ENCODE measurements around the gene VTCN1.

VTCN1 gene

DNA sequence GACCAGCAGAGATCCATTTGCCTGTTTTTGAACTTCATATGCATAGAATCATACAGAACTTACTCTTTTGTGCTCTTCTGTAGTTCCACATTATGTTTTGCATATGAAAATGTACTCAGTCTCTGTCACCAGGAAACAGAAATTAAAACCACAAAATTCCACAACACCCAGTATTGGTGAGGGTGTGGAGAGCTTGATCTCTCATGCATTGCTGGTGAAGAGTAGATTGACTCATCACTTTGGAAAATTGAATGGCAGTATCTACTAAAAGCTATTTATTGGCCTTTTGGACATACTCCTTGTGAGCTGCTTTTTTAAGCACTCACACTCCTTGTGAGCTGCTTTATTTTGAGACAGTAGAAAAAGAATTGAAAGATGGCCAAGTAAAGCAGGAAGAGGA lies 43.3 kb downstream of the VTCN1 start:
- no peak for DNase-seq
- no peak for TF ChIP-seq POLR2A (IDR thresholded peaks at IDR 0.05; ENCODE audit: low read length)

DNA sequence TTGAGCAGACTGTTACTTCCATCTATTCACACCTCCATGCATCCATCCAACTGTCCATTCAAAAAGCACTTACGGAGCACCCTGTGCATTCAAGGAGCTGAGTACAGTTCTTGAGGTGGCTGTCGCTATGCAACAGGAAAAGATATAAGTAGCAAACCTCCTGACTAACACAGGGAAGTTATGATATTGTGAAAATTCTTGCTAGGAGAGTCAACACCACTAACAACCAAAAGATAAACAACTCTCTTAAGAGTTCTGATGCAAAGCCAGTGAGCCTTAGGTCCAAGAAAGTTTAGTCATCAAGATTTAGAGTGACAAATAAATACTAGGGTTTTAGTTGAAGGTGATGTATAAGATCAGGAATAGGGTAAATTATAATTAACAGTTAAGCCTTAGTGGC lies 44.7 kb downstream of the VTCN1 start:
- DNase-seq, result no peak

DNA sequence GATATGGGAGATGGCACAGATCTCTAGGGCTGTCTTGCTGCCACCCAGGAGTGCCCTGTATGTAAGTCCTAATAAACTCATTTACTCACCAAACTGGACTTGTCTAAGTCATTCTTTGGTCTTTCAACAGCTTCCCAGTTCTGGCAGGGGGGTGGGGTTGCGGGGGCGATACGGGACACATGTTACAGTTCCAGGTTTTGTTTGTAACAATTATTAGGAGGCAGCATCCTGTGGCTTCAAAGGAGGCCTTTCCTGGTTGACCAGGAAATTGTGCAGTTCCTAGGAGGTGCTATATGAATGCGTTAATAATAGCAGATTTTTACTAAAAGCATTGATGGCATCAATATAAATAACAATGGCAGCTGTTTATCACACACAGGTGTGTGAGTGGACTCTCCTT lies 46.5 kb downstream of the VTCN1 start:
- DNase-seq, result no peak
- no peak for TF ChIP-seq POLR2A (IDR thresholded peaks at IDR 0.05; ENCODE audit: low read length)
- TF ChIP-seq GATA1 (IDR thresholded peaks at IDR 0.05; ENCODE audit: low read depth, low read length), result no peak

More for the DNA sequence above, 44.7 kb downstream of the VTCN1 start:
- TF ChIP-seq GATA1 (IDR thresholded peaks at IDR 0.05; ENCODE audit: low read depth, low read length) (no peak), POLR2A (IDR thresholded peaks at IDR 0.05; ENCODE audit: low read length) (no peak)

DNA sequence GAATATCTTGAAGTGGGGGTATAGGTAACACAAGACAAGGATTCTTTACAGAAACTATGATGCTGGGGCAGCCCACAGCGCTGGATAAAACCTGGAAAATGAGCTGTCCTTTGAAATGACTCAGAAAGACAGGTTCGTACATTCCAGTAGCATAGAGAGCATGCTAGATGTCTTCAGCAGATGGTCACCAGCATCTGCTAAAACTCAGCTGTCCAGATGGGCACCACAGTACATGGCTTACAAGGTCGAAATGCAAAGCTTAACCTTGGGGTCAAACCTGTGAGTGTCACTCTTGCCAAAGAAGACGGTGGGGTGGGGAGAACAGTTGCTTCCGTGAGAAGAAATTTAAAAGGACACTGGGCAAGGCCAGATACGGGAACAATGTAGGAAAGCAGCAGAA lies 47.9 kb downstream of the VTCN1 start:
- TF ChIP-seq GATA1 (IDR thresholded peaks at IDR 0.05; ENCODE audit: low read depth, low read length) (no peak), POLR2A (IDR thresholded peaks at IDR 0.05; ENCODE audit: low read length) (no peak)
- no peak for DNase-seq

DNA sequence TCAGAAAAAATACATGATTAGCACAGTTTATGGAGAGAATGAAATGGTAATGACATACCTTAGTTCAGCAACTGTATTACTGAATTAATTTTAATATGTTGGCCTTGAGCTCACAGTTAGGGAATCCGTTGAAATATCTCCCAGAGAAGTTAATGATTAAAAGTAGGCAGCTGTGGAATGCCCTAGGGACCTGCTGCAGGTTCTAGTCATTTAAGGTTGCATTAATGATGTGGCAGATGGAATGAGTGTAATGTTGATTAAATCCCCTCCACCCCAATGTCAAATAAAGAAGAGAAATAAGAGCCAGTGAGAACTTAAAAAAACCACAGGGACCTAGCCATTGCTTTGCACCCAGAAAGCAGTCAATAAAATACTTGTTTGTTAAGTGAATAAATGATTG lies 48.8 kb downstream of the VTCN1 start:
- DNase-seq, result no peak
- TF ChIP-seq POLR2A (IDR thresholded peaks at IDR 0.05; ENCODE audit: low read length), result no peak
- TF ChIP-seq GATA1 (IDR thresholded peaks at IDR 0.05; ENCODE audit: low read depth, low read length), result no peak

DNA sequence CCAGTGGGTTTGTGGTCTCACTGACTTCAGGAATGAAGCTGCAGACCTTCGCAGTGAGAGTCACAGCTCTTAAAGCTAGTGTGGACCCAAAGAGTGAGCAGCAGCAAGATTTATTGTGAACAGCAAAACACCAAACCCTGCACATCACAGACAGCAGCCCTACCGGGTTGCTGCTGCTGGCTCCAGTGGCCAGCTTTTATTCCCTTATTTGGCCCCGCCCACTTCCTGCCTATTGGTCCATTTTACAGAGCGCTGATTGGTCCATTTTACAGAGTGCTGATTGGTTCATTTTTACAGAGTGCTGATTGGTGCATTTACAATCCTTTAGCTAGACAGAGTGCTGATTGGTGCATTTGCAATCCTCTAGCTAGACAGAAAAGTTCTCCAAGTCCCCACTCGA lies 59.4 kb downstream of the VTCN1 start:
- peak in 1 of 2 experiments; percentile 16 for DNase-seq

DNA sequence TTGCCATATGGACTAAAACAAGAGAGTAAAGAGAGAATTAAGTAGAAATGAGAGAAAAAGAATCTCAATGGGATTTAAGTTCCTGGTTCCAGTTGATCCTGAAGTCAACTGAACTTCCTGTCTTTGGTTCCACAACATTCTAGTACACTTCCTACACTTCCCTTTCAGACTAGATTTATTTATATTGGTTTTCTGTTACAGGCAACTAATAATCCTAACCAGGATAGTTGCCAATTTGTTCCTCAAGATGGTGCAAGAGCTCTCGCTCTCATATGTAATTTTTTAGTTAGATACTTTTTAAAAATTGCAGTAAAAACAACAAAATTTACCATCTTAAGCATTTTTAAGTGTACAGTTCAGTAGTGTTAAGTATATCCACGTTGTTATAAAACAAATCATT lies 60.4 kb downstream of the VTCN1 start:
- DNase-seq, result no peak
- TF ChIP-seq GATA1 (IDR thresholded peaks at IDR 0.05; ENCODE audit: low read depth, low read length), result no peak
- no peak for TF ChIP-seq POLR2A (IDR thresholded peaks at IDR 0.05; ENCODE audit: low read length)

DNA sequence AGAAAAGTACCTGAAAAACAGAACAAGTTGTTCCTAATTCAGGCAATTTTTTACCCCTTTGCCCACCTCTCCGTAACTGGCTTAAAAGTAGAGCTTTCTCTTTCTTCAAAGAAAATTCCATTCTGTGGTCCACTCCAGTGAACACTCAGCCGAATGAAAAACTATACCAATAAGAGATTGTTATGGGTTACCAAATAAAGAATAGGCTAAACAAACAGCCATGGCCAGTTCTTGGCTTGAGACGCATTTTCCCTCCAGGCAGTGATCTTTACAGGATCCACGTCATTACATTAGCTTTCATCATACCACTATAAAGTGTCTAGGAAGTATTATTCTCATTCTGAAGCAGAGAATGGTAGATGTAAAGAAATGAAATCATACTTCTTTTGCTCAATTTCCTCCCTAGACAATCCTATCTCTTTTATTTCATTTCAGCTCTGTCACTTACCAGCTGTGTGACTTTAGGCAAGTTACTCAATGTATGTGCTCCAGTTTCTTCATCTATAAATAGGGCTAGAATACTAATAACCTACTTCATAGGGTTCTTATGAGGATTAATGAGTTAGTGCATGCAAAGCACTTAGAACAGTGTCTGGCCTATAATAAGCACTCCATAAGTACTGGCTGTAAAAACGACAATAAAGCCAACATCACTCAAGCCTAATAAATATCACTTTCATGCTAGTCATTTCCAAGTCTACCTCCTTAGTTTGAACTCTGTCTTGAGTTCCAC lies 62.7 kb downstream of the VTCN1 start:
- TF ChIP-seq POLR2A (IDR thresholded peaks at IDR 0.05; ENCODE audit: low read length) (no peak), GATA1 (IDR thresholded peaks at IDR 0.05; ENCODE audit: low read depth, low read length) (no peak)
- no peak for DNase-seq

DNA sequence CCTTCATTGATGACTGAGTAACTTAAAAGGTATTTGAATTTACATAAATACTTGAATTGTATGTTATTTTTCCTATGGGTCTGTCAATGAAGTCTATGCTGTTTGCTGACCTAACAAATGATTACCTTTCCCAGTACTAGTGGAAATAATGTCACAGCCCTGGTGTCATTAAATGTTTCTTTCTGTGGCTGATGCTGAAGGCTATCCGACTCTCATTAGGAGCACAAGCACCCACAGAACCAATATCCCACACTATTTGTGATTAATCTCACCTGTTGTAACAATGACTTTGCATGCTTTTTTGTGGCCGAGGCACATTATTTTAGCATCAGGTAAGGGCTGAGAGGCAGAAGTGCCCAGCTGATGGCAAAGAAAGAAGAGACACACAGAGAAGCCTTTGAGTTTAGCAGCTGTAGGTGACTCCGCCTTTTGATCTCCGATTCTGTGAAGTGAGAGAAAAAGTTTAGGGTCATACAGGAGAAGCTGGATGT lies 63.3 kb downstream of the VTCN1 start:
- TF ChIP-seq GATA1 (IDR thresholded peaks at IDR 0.05; ENCODE audit: low read depth, low read length), result no peak
- no peak for TF ChIP-seq POLR2A (IDR thresholded peaks at IDR 0.05; ENCODE audit: low read length)
- no peak for DNase-seq

DNA sequence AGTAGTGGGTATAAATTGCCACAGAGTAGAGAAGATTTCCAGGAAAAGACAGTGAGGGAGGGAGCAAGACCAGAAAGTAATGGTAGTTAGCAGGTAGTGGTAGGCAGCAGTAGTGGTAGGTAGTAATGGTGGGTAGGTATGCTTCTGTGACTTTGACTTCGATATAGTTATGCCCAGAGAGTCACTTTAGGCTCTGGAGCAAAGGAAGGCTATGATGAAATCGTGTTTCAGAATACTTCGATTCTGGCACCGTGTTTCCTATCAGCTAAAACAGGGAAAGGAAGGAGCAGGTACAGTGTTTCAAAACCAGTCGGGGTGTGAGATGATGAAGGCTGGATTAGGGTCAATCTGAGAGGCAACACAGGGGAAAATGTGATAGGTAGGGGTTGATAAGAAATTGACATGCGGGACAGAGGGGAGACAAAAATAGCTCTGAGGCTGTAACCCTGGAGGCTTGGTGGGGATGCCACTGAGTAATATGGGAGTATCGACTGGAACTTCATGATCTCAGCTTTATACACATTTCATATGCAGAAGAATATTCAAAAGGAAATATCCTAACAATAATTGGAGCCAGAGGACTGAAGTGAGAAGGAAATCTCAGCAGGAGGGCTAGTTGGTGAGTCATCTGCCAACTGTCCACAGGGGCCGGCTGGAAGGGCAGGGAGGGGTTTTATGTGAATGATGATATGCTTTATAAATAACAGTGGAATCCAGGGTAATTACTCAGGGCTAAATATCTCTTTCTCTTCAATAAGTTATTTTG lies 64.0 kb downstream of the VTCN1 start:
- DNase-seq, result no peak
- no peak for TF ChIP-seq POLR2A (IDR thresholded peaks at IDR 0.05; ENCODE audit: low read length)
- TF ChIP-seq GATA1 (IDR thresholded peaks at IDR 0.05; ENCODE audit: low read depth, low read length), result no peak

DNA sequence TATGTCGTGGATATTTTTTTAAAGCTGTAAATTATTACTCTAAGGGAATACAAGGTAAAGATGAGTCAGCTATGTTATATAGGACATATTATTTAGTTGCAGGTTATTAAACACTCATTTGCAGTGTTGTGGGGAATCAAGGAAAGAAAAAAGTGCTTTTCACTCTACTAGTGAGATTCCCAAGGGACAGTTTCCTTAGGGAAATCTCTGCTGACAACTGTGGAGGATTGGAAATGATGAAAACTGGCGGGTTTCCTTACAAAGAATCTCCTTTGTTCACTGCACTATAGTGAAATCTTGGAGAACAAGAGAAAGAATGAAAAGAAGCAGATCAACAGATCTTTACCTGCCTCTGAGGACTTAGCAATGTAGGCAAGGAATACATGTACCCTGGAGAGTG lies 64.7 kb downstream of the VTCN1 start:
- TF ChIP-seq GATA1 (IDR thresholded peaks at IDR 0.05; ENCODE audit: low read depth, low read length), result no peak
- DNase-seq, result no peak

DNA sequence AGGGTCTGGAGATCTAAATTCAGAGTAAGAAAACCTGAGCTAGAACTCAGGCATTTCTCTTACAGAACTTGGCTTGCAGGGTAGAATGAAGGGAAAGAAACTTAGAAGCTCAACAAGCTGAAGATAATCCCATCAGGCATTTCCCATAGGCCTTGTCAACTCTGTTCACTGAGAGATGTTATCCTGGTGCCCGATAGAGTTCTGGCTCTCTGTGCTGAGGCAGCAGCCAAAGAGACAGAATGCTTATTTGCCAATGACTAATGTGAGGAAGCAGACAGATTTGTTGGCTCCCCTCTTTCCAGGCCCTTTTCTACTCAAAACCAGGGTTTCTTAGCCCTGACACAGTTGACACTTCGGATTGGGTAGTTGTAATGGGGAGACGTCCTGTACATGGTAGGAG lies 66.9 kb downstream of the VTCN1 start:
- no peak for TF ChIP-seq POLR2A (IDR thresholded peaks at IDR 0.05; ENCODE audit: low read length)
- no peak for TF ChIP-seq GATA1 (IDR thresholded peaks at IDR 0.05; ENCODE audit: low read depth, low read length)
- DNase-seq, result no peak

DNA sequence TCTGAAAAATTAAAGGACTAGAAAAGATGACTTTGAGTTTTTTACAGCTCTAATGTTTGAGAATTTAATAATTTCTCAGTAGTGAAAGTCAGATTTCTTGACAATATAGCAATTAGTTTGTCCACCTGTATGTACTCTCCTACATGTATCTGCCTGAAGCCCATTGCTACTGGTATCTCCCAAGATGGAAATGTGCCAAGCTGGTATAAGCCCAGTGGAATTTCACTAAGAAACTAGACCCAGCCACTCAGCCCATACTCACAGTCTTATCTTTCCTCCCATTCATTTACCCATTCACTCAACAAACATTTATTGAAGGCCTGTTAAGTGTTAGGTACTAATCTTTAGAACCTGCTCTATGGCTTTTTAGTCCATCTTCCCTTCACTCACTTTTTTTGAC lies 67.6 kb downstream of the VTCN1 start:
- DNase-seq, result no peak
- no peak for TF ChIP-seq GATA1 (IDR thresholded peaks at IDR 0.05; ENCODE audit: low read depth, low read length)
- no peak for TF ChIP-seq POLR2A (IDR thresholded peaks at IDR 0.05; ENCODE audit: low read length)

DNA sequence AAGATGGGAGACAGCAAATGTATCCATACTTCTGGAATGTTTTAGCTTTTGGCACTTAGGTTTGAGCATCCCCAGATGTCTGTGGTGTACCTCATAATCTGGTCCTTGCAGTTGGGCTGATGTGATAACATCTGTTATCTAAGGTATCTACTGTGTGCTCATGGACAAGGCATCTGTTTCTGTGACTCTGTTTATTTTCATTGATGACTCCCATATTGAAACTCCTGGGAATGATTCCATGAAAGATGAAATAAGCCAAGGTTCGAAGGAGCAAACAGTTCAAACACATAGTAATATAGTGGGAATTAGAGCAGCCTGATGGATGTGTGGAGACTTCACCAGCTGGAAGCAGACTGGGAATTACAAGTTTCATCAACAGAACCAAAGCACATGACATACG lies 68.5 kb downstream of the VTCN1 start:
- DNase-seq, result no peak
- TF ChIP-seq GATA1 (IDR thresholded peaks at IDR 0.05; ENCODE audit: low read depth, low read length), result no peak
- TF ChIP-seq POLR2A (IDR thresholded peaks at IDR 0.05; ENCODE audit: low read length), result no peak

DNA sequence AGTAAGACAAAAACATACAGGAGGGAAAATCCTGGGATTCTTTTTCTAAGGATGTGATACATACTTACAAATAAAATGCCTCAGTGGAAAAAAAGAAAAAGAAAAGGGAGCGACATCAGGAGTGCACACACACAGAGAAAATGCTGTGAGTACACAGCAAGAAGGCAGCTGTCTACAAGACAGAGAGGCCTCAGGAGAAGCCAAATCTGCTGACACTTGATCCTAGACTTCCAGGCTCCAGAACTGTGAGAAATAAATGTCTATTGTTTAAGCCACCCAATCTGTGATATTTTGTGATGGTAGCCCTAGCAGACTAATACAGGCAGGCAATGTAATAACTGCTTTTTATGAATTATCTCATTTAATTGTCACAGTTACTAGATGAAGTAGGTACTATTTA lies 72.2 kb downstream of the VTCN1 start:
- TF ChIP-seq POLR2A (IDR thresholded peaks at IDR 0.05; ENCODE audit: low read length), result no peak
- no peak for TF ChIP-seq GATA1 (IDR thresholded peaks at IDR 0.05; ENCODE audit: low read depth, low read length)
- DNase-seq, result no peak

All from erythroblast (primary cell).